MCF 10A (cell line): ENCODE results near the gene TTC23. TPM values are rescaled to one million over a fixed set of nuclear protein-coding genes. Genes with fewer than 3 reads are reported as not detected.

Experiments
- BruUV-seq: library from RNA; stranded (reverse); fragments of 400-500 nt; replicated peaks from 2 replicates; lab custom pipeline; 2021; lab: Mats Ljungman, UMichigan
- CTCF ChIA-PET: fragments of 300-600 bp; sonication (Branson Sonifier 250); formaldehyde crosslinking; extraction: SDS; loops from one replicate; lab custom pipeline; 2021; ENCODE audit warnings: antibody characterized with exemption, inconsistent platforms; lab: Yijun Ruan, JAX
- POLR2A ChIA-PET: fragments of 300-600, 350-650 bp; sonication (Branson Sonifier 250); formaldehyde crosslinking; extraction: SDS; loops from one replicate; lab custom pipeline; 2020; ENCODE audit warnings: antibody characterized with exemption, inconsistent platforms; lab: Yijun Ruan, JAX
- DNase-seq: peaks from one replicate; pipeline ENCODE4 v3.0.0-alpha.2; 2018; ENCODE audit not compliant: unreplicated experiment
- H3K27ac Mint-ChIP-seq: one replicate; pipeline ENCODE4 v1.8.0; 2022; ENCODE audit warnings: mild to moderate bottlenecking, low read depth, mixed read lengths; ENCODE audit not compliant: unreplicated experiment
- H3K27me3 Mint-ChIP-seq: one replicate; pipeline ENCODE4 v1.8.0; 2022; ENCODE audit warnings: mixed read lengths; ENCODE audit not compliant: insufficient read depth, unreplicated experiment
- H3K36me3 Mint-ChIP-seq: one replicate; pipeline ENCODE4 v1.8.0; 2022; ENCODE audit warnings: mild to moderate bottlenecking, moderate library complexity, mixed read lengths; ENCODE audit not compliant: insufficient read depth, unreplicated experiment
- H3K4me1 Mint-ChIP-seq: one replicate; pipeline ENCODE4 v1.8.0; 2022; ENCODE audit warnings: mixed read lengths; ENCODE audit not compliant: insufficient read depth, unreplicated experiment
- H3K4me3 Mint-ChIP-seq: one replicate; pipeline ENCODE4 v1.8.0; 2022; ENCODE audit warnings: mild to moderate bottlenecking, moderate library complexity, mixed read lengths; ENCODE audit not compliant: unreplicated experiment
- H3K9me3 Mint-ChIP-seq: one replicate; pipeline ENCODE4 v1.8.0; 2022; ENCODE audit warnings: mixed read lengths; ENCODE audit not compliant: unreplicated experiment
- intact Hi-C: fragments of 100-400 bp; cut with micrococcal nuclease; formaldehyde crosslinking; loops from 2 replicates; pipeline ENCODE4 v1.14.1; 2022
- total RNA-seq: library from RNA; stranded (reverse); gene quantifications from 2 replicates; pipeline ENCODE4 v1.2.3, GENCODE V29; 2022
- TF ChIP-seq, protein P1 (sequence below): fragments of 200-600 bp; IDR thresholded peaks from one replicate; pipeline ENCODE4 v1.8.0; 2022; ENCODE audit warnings: antibody characterized with exemption, mild to moderate bottlenecking; ENCODE audit not compliant: unreplicated experiment

The TTC23 gene
- total RNA-seq, 1 experiment from 2014 or later: 15.1 TPM

- Mint-ChIP-seq H3K4me1 (peaks cover 19% of the 10 kb centered on the region), H3K4me3 (peak overlapping the region; percentile 68), H3K27me3 (no peaks in the 10 kb centered on the region), H3K9me3 (no peaks in the 10 kb centered on the region), H3K27ac (peak overlapping the region; percentile 70), H3K36me3 (no peaks in the 10 kb centered on the region)
- BruUV-seq: no TSS peak
- CTCF ChIA-PET: interaction anchor here (0.6 to 6.1 kb wide), 3 partner anchors 22 to 90 kb away, joined by 3 to 45 read pairs (median 6); no protein-coding TSS in a partner anchor
- POLR2A ChIA-PET: interaction anchor here (0.5 to 1.4 kb wide), 2 partner anchors 12 to 80 kb away, joined by 3 to 4 read pairs; no protein-coding TSS in a partner anchor
- intact Hi-C loops: loop anchor here (5.0 kb wide), 1 partner anchor 89 kb away; no protein-coding TSS in a partner anchor
- no peak for DNase-seq
- TF ChIP-seq, protein P1, sequence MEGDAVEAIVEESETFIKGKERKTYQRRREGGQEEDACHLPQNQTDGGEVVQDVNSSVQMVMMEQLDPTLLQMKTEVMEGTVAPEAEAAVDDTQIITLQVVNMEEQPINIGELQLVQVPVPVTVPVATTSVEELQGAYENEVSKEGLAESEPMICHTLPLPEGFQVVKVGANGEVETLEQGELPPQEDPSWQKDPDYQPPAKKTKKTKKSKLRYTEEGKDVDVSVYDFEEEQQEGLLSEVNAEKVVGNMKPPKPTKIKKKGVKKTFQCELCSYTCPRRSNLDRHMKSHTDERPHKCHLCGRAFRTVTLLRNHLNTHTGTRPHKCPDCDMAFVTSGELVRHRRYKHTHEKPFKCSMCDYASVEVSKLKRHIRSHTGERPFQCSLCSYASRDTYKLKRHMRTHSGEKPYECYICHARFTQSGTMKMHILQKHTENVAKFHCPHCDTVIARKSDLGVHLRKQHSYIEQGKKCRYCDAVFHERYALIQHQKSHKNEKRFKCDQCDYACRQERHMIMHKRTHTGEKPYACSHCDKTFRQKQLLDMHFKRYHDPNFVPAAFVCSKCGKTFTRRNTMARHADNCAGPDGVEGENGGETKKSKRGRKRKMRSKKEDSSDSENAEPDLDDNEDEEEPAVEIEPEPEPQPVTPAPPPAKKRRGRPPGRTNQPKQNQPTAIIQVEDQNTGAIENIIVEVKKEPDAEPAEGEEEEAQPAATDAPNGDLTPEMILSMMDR: no peak
Measured at GRCh38 chr15:99122831-99123712, 126.3 kb downstream of the TTC23 start.

GRCh38 chr15:99121691-99122410, 127.5 kb downstream of the TTC23 start:
- TF ChIP-seq, protein P1: no peak
- H3K27ac Mint-ChIP-seq: no peak overlapping the region
- intact Hi-C loops: loop anchor here (5.0 kb wide), 1 partner anchor 90 kb away; no protein-coding TSS in a partner anchor
- H3K9me3 Mint-ChIP-seq: no peaks in the 10 kb centered on the region
- H3K27me3 Mint-ChIP-seq: no peaks in the 10 kb centered on the region
- CTCF ChIA-PET: interaction anchor here (0.7 to 6.1 kb wide), 2 partner anchors 21 to 75 kb away, joined by 3 to 45 read pairs; no protein-coding TSS in a partner anchor
- no peaks in the 10 kb centered on the region for H3K36me3 Mint-ChIP-seq
- POLR2A ChIA-PET: interaction anchor here (0.6 kb wide), 1 partner anchor 117 kb away, joined by 3 read pairs; no protein-coding TSS in a partner anchor
- peaks cover 19% of the 10 kb centered on the region for H3K4me1 Mint-ChIP-seq
- DNase-seq: no peak
- no TSS peak for BruUV-seq
- no peak overlapping the region for H3K4me3 Mint-ChIP-seq

DNA sequence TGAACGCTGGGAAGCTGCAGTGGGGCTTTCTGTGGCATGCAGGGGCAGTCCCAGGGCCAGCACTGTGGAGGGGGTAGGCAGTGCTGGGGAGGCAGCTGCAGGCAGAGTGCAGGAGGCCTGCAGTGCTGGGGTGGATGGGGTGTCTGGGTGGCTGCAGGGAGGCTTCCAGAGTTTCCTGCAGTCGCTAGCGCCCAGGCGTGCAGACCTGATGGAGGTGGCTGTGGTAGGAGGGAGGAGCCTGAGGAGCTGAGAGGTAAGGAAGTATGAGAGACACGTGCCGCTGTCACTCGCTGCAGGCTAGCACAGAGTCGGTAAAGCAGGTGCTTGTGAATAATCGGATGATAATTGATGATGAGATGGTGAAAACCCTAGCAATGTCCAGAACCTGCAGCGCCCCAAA, 128.2 kb downstream of the TTC23 start:
- no peak for DNase-seq
- H3K27me3 Mint-ChIP-seq: no peaks in the 10 kb centered on the region
- ChIA-PET CTCF (interaction anchor here (0.7 to 6.1 kb wide), 3 partner anchors 20 to 92 kb away, joined by 3 to 45 read pairs (median 4); no protein-coding TSS in a partner anchor), POLR2A (interaction anchor here (0.6 kb wide), 1 partner anchor 118 kb away, joined by 3 read pairs; no protein-coding TSS in a partner anchor)
- no peak overlapping the region for H3K4me3 Mint-ChIP-seq
- H3K9me3 Mint-ChIP-seq: no peaks in the 10 kb centered on the region
- H3K27ac Mint-ChIP-seq: no peak overlapping the region
- intact Hi-C loops: loop anchor here (5.0 kb wide), 1 partner anchor 91 kb away; no protein-coding TSS in a partner anchor
- BruUV-seq: no TSS peak
- H3K4me1 Mint-ChIP-seq: peaks cover 19% of the 10 kb centered on the region
- H3K36me3 Mint-ChIP-seq: no peaks in the 10 kb centered on the region
- TF ChIP-seq, protein P1: no peak
